IMR-90 (cell line): ENCODE results near the gene KRTAP12-1. TPM values are rescaled to one million over a fixed set of nuclear protein-coding genes. Genes with fewer than 3 reads are reported as not detected.
A peak's percentile ranks its signal among the peaks of the same experiment; 100 is the strongest.

Source experiments
- ATAC-seq: fragments of 200-7000 bp; cut with Tn5 transposase; 2 replicates; pipeline ENCODE4 v1.9.1; 2020; ENCODE audit warnings: low read depth, mild to moderate bottlenecking, moderate library complexity
- BruUV-seq: library from RNA; stranded (reverse); fragments of 400-500 nt; replicated peaks from 2 replicates; lab custom pipeline; 2021; lab: Mats Ljungman, UMichigan
- CTCF ChIA-PET: fragments of 300-600 bp; formaldehyde crosslinking; extraction: SDS; loops from one replicate; lab custom pipeline; 2021; ENCODE audit warnings: antibody characterized with exemption; lab: Yijun Ruan, JAX
- POLR2A ChIA-PET: fragments of 300-600 bp; sonication (Branson Sonifier 250); formaldehyde crosslinking; loops from one replicate; lab custom pipeline; 2022; ENCODE audit warnings: antibody characterized with exemption; ENCODE audit not compliant: unreplicated experiment; lab: Charles Lee
- DNase-seq: peaks from one replicate; pipeline ENCODE4 v3.0.0; 2013
- H2AFZ ChIP-seq: replicated peaks from 2 replicates; pipeline ENCODE3; 2013; ENCODE audit warnings: low read length, mild to moderate bottlenecking; ENCODE audit not compliant: poor library complexity
- H2AK5ac ChIP-seq: 2 replicates; pipeline ENCODE4 v1.6.1; 2013; ENCODE audit warnings: low read depth, low read length, inconsistent platforms
- H2AK9ac ChIP-seq: replicated peaks from 2 replicates; pipeline ENCODE3; 2013; ENCODE audit warnings: mild to moderate bottlenecking, low read depth, low read length, moderate library complexity; ENCODE audit not compliant: poor library complexity
- H2BK120ac ChIP-seq: 2 replicates; pipeline ENCODE4 v1.6.1; 2013; ENCODE audit warnings: low read depth, low read length, inconsistent platforms
- H2BK15ac ChIP-seq: 3 replicates; pipeline ENCODE4 v1.6.1; 2013; ENCODE audit warnings: low read depth, low read length, inconsistent platforms
- H2BK20ac ChIP-seq: 2 replicates; pipeline ENCODE4 v1.6.1; 2013; ENCODE audit warnings: low read depth, mild to moderate bottlenecking, inconsistent platforms, low read length, moderate library complexity
- H2BK5ac ChIP-seq: 2 replicates; pipeline ENCODE4 v1.6.1; 2013; ENCODE audit warnings: mild to moderate bottlenecking, low read depth, low read length, inconsistent platforms; ENCODE audit not compliant: poor library complexity, severe bottlenecking
- H3K14ac ChIP-seq: replicated peaks from 2 replicates; pipeline ENCODE4 v1.6.1; 2013; ENCODE audit warnings: low read depth, low read length, inconsistent platforms
- H3K18ac ChIP-seq: 2 replicates; pipeline ENCODE4 v1.6.1; 2013; ENCODE audit warnings: low read depth, low read length, control low read depth
- H3K23ac ChIP-seq: 2 replicates; pipeline ENCODE4 v1.6.1; 2013; ENCODE audit warnings: low read depth, low read length, inconsistent platforms
- H3K27ac ChIP-seq: 2 replicates; pipeline ENCODE4 v1.5.1; 2013; ENCODE audit warnings: mild to moderate bottlenecking, control low read depth, low read length; ENCODE audit not compliant: insufficient read depth
- H3K27me3 ChIP-seq: 2 replicates; pipeline ENCODE4 v1.6.1; 2013; ENCODE audit warnings: low read length; ENCODE audit not compliant: control insufficient read depth, insufficient read depth
- H3K36me3 ChIP-seq: 2 replicates; pipeline ENCODE4 v1.6.1; 2013; ENCODE audit warnings: low read length, mixed read lengths; ENCODE audit not compliant: control insufficient read depth, insufficient read depth
- H3K4ac ChIP-seq: 2 replicates; pipeline ENCODE4 v1.6.1; 2013; ENCODE audit warnings: low read depth, low read length, inconsistent platforms
- H3K4me1 ChIP-seq: 2 replicates; pipeline ENCODE4 v1.6.1; 2013; ENCODE audit warnings: low read length, mixed read lengths; ENCODE audit not compliant: control insufficient read depth, insufficient read depth
- H3K4me2 ChIP-seq: 2 replicates; pipeline ENCODE4 v1.6.1; 2013; ENCODE audit warnings: low read depth, mild to moderate bottlenecking, control low read depth, low read length, moderate library complexity
- H3K4me3 ChIP-seq: 2 replicates; pipeline ENCODE4 v1.5.1; 2013; ENCODE audit warnings: low read depth, mild to moderate bottlenecking, control low read depth, low read length, moderate library complexity; ENCODE audit not compliant: insufficient read depth
- H3K56ac ChIP-seq: 2 replicates; pipeline ENCODE4 v1.6.1; 2013; ENCODE audit warnings: low read length, inconsistent platforms; ENCODE audit not compliant: insufficient read depth; ENCODE audit errors: extremely low read depth
- H3K79me1 ChIP-seq, 2 experiments: 2 replicates each; pipeline ENCODE4 v1.6.1; 2013; ENCODE audit warnings: low read length in 2 of 2, inconsistent platforms in 1 of 2, low read depth in 1 of 2
- H3K9ac ChIP-seq: 2 replicates; pipeline ENCODE4 v1.6.1; 2013; ENCODE audit warnings: low read depth, low read length, control low read depth
- H3K9me1 ChIP-seq: 2 replicates; pipeline ENCODE4 v1.6.1; 2013; ENCODE audit warnings: low read length, inconsistent platforms; ENCODE audit not compliant: insufficient read depth
- H3K9me3 ChIP-seq: 2 replicates; pipeline ENCODE4 v1.6.1; 2013; ENCODE audit warnings: low read length; ENCODE audit not compliant: control insufficient read depth, insufficient read depth
- H4K20me1 ChIP-seq: 2 replicates; pipeline ENCODE4 v1.6.1; 2013; ENCODE audit warnings: low read length, inconsistent platforms; ENCODE audit not compliant: insufficient read depth
- H4K5ac ChIP-seq: 2 replicates; pipeline ENCODE4 v1.6.1; 2013; ENCODE audit warnings: mild to moderate bottlenecking, low read depth, low read length, control low read depth
- H4K8ac ChIP-seq, 2 experiments: 2 replicates each; pipeline ENCODE4 v1.6.1; 2013; ENCODE audit warnings: low read depth in 2 of 2, low read length in 2 of 2, control low read depth in 1 of 2, inconsistent platforms in 1 of 2
- H4K91ac ChIP-seq: 2 replicates; pipeline ENCODE4 v1.6.1; 2013; ENCODE audit warnings: low read depth, low read length, inconsistent platforms; ENCODE audit not compliant: insufficient read depth
- CTCF ChIP-seq: conservative IDR thresholded peaks from 2 replicates; pipeline ENCODE4 v1.5.1; 2012; ENCODE audit warnings: mild to moderate bottlenecking, low read depth, low read length, improper control_type of control experiment
- MAFK ChIP-seq: IDR thresholded peaks from 2 replicates; pipeline ENCODE4 v1.6.1; 2012; ENCODE audit warnings: low read depth, low read length, improper control_type of control experiment
- NFE2L2 ChIP-seq: fragments of 150-350 bp; IDR thresholded peaks from 2 replicates; pipeline ENCODE4 v1.6.1; 2016; ENCODE audit warnings: low read depth, mild to moderate bottlenecking, low read length
- POLR2A ChIP-seq: IDR thresholded peaks from 2 replicates; pipeline ENCODE4 v1.6.1; 2012; ENCODE audit warnings: mild to moderate bottlenecking, low read depth, low read length
- RAD21 ChIP-seq: IDR thresholded peaks from 2 replicates; pipeline ENCODE4 v1.6.1; 2012; ENCODE audit warnings: low read length, improper control_type of control experiment
- RCOR1 ChIP-seq: IDR thresholded peaks from 2 replicates; pipeline ENCODE4 v1.6.1; 2012; ENCODE audit warnings: mild to moderate bottlenecking, low read length, improper control_type of control experiment; ENCODE audit not compliant: insufficient replicate concordance
- RFX5 ChIP-seq: IDR thresholded peaks from 2 replicates; pipeline ENCODE4 v1.8.0; 2012; ENCODE audit warnings: low read depth, mild to moderate bottlenecking, low read length, moderate library complexity
- WGBS, 2 experiments: methylation state at CpG; one replicate each; pipeline versions ENCODE4 v1.1.5 to v1.1.7; 2013; ENCODE audit warnings: missing lambda C conversion rate in 2 of 2; ENCODE audit not compliant: insufficient read length in 1 of 2; ENCODE audit errors: extremely low coverage in 2 of 2; 5-methylcytosine and 5-hydroxymethylcytosine counted together
- dilution Hi-C: fragments of 300-500 bp; cut with HindIII; formaldehyde crosslinking; loops from one replicate; pipeline ENCODE4 v1.14.3; 2018; ENCODE audit warnings: low sequenced_read_pairs; ENCODE audit not compliant: unreplicated experiment
- in situ Hi-C: fragments of 300-500 bp; cut with MboI; formaldehyde crosslinking; loops from 3 replicates; pipeline ENCODE4 v1.14.3; 2019; ENCODE audit warnings: low sequenced_read_pairs, inconsistent platforms, mixed read lengths
- intact Hi-C: fragments of 100-400 bp; cut with micrococcal nuclease; formaldehyde crosslinking; loops from 2 replicates; pipeline ENCODE4 v1.10.0; 2022
- polyA plus RNA-seq, 3 experiments: library from polyadenylated mRNA; depleted of rRNA; stranded (reverse); fragments of >200 nt; gene quantifications; 2 replicates each; pipeline ENCODE4 v1.2.3, GENCODE V29; 2012; ENCODE audit warnings: low replicate concordance in 1 of 3
- total RNA-seq: library from RNA; depleted of rRNA; stranded (reverse); fragments of >200 nt; gene quantifications from 2 replicates; pipeline ENCODE4 v1.2.3, GENCODE V29; 2012
- TF ChIP-seq, protein P1 (sequence below): fragments of 150-350 bp; IDR thresholded peaks from 2 replicates; pipeline ENCODE4 v1.6.1; 2017; ENCODE audit warnings: mild to moderate bottlenecking, antibody characterized with exemption, low read length, low read depth

KRTAP12-1 gene
- total and polyA plus RNA-seq, 2 of the 4 experiments (the other 2 are of a cell fraction) = not detected

DNA sequence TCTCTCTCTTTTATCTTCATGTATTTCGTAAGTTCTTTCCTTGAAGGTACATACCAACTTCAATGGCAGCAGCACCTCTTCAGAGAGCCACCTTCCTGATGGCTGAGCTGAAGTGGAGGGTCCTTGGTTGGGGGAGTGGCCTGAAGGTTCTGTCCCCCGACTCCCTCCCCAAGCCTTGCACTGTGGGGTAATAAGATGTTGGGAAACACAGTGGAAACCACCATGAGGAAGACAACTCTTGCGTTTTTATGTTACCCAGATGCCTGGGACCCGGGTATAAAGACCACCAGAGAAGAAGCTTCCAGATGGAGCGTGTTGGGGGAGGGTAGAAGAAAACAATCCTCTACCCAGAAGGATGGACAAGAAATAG is 23.4 kb downstream of the KRTAP12-1 start:
- ChIA-PET CTCF (no interaction called here), POLR2A (no interaction called here)
- no peak overlapping the region for H3K4me2 ChIP-seq
- H3K23ac ChIP-seq = no peak overlapping the region
- BruUV-seq = no TSS peak
- no peak overlapping the region for H2BK15ac ChIP-seq
- H3K79me1 ChIP-seq = no peaks in the 10 kb centered on the region
- no CpG with 5 or more reads among the region's 5 CpGs for WGBS, 2 experiments
- no peaks in the 10 kb centered on the region for H3K9me1 ChIP-seq
- no peaks in the 10 kb centered on the region for H4K20me1 ChIP-seq
- dilution Hi-C loops = no loop called here
- H3K9ac ChIP-seq = no peak overlapping the region
- peak overlapping the region; percentile 14 for H2AFZ ChIP-seq
- ATAC-seq (no peak), DNase-seq (no peak)
- no peak overlapping the region for H2BK5ac ChIP-seq
- peaks cover 2% of the 10 kb centered on the region; the same call in 1 of the 2 replicates for H3K27me3 ChIP-seq
- H3K36me3 ChIP-seq = no peaks in the 10 kb centered on the region
- no peak overlapping the region for H2BK120ac ChIP-seq
- in situ Hi-C loops = no loop called here
- no peak overlapping the region for H3K56ac ChIP-seq
- peaks cover 3% of the 10 kb centered on the region for H3K9me3 ChIP-seq
- H2AK5ac ChIP-seq = no peak overlapping the region
- H3K14ac ChIP-seq = no peak overlapping the region
- TF ChIP-seq NFE2L2 = no peak
- TF ChIP-seq RCOR1 = no peak
- TF ChIP-seq, protein P1, sequence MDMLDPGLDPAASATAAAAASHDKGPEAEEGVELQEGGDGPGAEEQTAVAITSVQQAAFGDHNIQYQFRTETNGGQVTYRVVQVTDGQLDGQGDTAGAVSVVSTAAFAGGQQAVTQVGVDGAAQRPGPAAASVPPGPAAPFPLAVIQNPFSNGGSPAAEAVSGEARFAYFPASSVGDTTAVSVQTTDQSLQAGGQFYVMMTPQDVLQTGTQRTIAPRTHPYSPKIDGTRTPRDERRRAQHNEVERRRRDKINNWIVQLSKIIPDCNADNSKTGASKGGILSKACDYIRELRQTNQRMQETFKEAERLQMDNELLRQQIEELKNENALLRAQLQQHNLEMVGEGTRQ = no peak
- TF ChIP-seq RAD21 = no peak
- no peak for TF ChIP-seq MAFK
- no peak for TF ChIP-seq POLR2A
- no peak for TF ChIP-seq CTCF
- no peak for TF ChIP-seq RFX5
- no peak overlapping the region for H4K91ac ChIP-seq
- H2BK20ac ChIP-seq = no peak overlapping the region
- H2AK9ac ChIP-seq = no peak overlapping the region
- H4K5ac ChIP-seq = no peak overlapping the region
- no peak overlapping the region for H3K4me3 ChIP-seq
- no peak overlapping the region for H4K8ac ChIP-seq
- no peak overlapping the region for H3K18ac ChIP-seq
- no peaks in the 10 kb centered on the region for H3K4me1 ChIP-seq
- H3K27ac ChIP-seq = no peak overlapping the region
- no peak overlapping the region for H3K4ac ChIP-seq
- intact Hi-C loops = loop anchor here (10.0 kb wide), 1 partner anchor 56 kb away; the partner anchor contains the start of gene TSPEAR
